Measurements from ENCODE around the gene PTPRT.

PTPRT gene

DNA sequence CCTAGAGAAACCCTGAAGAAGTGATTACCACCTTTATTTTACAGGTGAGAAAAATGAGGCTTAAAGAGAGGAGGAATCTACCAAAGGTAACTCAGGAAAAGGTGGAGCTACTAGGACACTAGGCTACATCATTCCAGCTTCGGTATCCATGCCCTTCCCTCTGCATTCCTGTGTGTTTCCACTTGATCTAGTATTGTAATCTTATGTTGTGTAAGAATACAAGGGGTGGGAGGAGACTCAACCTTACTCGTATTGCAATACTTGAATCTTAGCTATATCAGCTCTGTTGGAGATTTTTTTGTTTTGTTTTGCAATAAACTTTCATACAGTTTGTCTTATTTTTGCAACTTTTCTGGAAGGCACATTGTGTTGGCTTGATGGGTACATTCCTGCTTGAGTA lies 742.4 kb downstream of the PTPRT start:
- H3K9me3 ChIP-seq (ENCODE audit: control insufficient read depth, low read length), result no peaks in the 10 kb centered on the region
- no CpG with 5 or more reads among the region's 2 CpGs for WGBS, 2 experiments (ENCODE audit: insufficient coverage in 2 of 2)
- H3K4me3 ChIP-seq (ENCODE audit: extremely low read depth, insufficient read depth, low read length, poor library complexity, severe bottlenecking), result no peak overlapping the region
- no peaks in the 10 kb centered on the region for H3K36me3 ChIP-seq (ENCODE audit: control insufficient read depth, insufficient read depth, low read length)
- H3K27ac ChIP-seq (ENCODE audit: low read depth, low read length, severe bottlenecking), result no peak overlapping the region
- no peaks in the 10 kb centered on the region for H3K4me1 ChIP-seq (ENCODE audit: control insufficient read depth, insufficient read depth, low read length, poor library complexity, severe bottlenecking)

DNA sequence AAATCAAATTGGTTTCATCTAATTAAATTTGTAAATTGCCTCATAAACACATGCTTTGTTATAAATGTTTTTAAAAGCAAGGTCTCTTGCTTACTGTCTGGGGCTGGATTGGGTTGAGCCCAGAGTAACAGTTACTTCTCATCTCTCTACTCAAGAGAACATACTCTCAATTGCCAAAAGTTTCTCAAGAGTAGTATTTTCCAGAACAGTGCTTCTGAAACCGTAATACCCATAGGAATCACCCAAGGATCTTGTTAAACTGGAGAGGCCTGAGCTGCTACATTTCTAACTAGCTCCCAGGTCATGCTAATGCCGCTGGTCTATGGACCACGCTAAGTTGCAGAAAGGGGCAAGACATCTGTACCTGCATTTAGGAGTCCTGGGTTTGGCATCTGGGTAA lies 744.9 kb downstream of the PTPRT start:
- H3K36me3 ChIP-seq (ENCODE audit: control insufficient read depth, insufficient read depth, low read length), result no peaks in the 10 kb centered on the region
- no peaks in the 10 kb centered on the region for H3K9me3 ChIP-seq (ENCODE audit: control insufficient read depth, low read length)
- 80 to 84% methylated on average over 2 to 3 of the region's 3 CpGs for WGBS, 2 experiments (ENCODE audit: insufficient coverage in 2 of 2)
- no peak overlapping the region for H3K4me3 ChIP-seq (ENCODE audit: extremely low read depth, insufficient read depth, low read length, poor library complexity, severe bottlenecking)
- H3K4me1 ChIP-seq (ENCODE audit: control insufficient read depth, insufficient read depth, low read length, poor library complexity, severe bottlenecking), result no peaks in the 10 kb centered on the region
- no peak overlapping the region for H3K27ac ChIP-seq (ENCODE audit: low read depth, low read length, severe bottlenecking)

DNA sequence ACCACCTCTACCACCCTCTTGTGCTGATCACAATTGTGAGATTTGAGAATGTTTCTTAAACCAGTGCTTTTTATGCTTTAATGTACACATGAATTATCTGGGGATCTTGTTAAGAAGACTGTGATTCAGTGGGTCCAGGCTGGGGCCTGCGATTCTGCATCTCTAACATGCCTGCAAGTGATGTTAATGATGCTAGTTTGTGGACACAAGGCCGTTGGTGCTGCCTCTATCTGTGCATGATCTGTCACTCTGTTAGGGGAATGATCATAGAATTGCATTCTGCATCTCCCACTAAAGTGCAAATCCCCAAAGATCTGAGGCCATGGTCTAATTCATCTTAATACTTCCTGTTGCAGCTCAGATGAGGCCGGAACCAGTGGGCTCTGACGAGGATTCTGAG lies 746.5 kb downstream of the PTPRT start:
- no peaks in the 10 kb centered on the region for H3K36me3 ChIP-seq (ENCODE audit: control insufficient read depth, insufficient read depth, low read length)
- 60 to 96% methylated on average over 1 to 4 of the region's 4 CpGs for WGBS, 2 experiments (ENCODE audit: insufficient coverage in 2 of 2)
- H3K27ac ChIP-seq (ENCODE audit: low read depth, low read length, severe bottlenecking), result no peak overlapping the region
- H3K9me3 ChIP-seq (ENCODE audit: control insufficient read depth, low read length), result no peaks in the 10 kb centered on the region
- H3K4me3 ChIP-seq (ENCODE audit: extremely low read depth, insufficient read depth, low read length, poor library complexity, severe bottlenecking), result no peak overlapping the region
- H3K4me1 ChIP-seq (ENCODE audit: control insufficient read depth, insufficient read depth, low read length, poor library complexity, severe bottlenecking), result no peaks in the 10 kb centered on the region

DNA sequence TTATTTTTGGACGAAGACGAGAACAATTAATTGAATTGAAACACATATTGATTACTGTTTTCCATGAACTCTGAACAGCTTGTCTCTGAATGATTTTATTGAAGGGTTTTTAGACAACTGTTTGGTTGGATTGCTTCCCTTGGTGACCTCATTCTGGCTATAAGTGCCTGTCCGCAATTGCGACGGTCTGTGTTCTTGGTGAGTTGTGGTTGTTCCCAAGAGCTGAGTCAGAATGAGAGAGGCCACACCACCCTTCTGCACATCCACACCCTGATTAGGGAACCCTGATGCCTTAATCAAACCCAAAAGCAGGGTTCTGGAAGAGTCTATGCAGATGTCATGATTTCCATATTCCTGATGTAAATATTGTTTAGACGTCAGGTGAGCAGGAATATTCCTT lies 747.0 kb downstream of the PTPRT start:
- Histone ChIP-seq H3K9me3 (ENCODE audit: control insufficient read depth, low read length) (no peaks in the 10 kb centered on the region), H3K27ac (ENCODE audit: low read depth, low read length, severe bottlenecking) (no peak overlapping the region), H3K36me3 (ENCODE audit: control insufficient read depth, insufficient read depth, low read length) (no peaks in the 10 kb centered on the region), H3K4me1 (ENCODE audit: control insufficient read depth, insufficient read depth, low read length, poor library complexity, severe bottlenecking) (no peaks in the 10 kb centered on the region), H3K4me3 (ENCODE audit: extremely low read depth, insufficient read depth, low read length, poor library complexity, severe bottlenecking) (no peak overlapping the region)
- WGBS, 2 experiments (ENCODE audit: insufficient coverage in 2 of 2), result 100% methylated on average over 1 to 2 of the region's 6 CpGs

DNA sequence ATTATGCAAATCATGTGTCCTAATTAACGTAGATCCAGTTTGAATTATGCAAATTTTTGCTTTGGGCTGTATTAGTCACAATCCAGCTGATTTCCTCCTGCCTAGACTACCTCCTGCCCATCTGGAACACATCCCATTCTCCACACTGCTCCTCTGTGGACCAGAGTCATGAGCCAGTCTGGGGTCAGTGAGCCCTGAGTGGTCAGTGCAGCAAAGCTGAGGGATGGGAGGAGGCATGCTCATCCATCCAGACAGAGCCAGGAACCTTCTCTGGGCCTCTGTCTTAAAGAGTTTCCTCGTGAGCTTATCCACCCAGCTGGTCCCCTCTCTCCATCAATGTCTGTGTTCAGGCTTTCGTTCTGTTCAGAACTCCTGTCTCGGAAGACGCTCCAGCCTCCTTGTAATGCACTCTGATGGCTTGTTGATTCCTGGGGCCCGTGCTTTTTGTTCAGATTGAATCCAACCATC lies 747.8 kb downstream of the PTPRT start:
- Histone ChIP-seq H3K9me3 (ENCODE audit: control insufficient read depth, low read length) (no peaks in the 10 kb centered on the region), H3K27ac (ENCODE audit: low read depth, low read length, severe bottlenecking) (no peak overlapping the region), H3K36me3 (ENCODE audit: control insufficient read depth, insufficient read depth, low read length) (no peaks in the 10 kb centered on the region), H3K4me1 (ENCODE audit: control insufficient read depth, insufficient read depth, low read length, poor library complexity, severe bottlenecking) (no peaks in the 10 kb centered on the region), H3K4me3 (ENCODE audit: extremely low read depth, insufficient read depth, low read length, poor library complexity, severe bottlenecking) (no peak overlapping the region)
- WGBS, 2 experiments (ENCODE audit: insufficient coverage in 2 of 2), result 88 to 93% methylated on average over 5 to 6 of the region's 6 CpGs

DNA sequence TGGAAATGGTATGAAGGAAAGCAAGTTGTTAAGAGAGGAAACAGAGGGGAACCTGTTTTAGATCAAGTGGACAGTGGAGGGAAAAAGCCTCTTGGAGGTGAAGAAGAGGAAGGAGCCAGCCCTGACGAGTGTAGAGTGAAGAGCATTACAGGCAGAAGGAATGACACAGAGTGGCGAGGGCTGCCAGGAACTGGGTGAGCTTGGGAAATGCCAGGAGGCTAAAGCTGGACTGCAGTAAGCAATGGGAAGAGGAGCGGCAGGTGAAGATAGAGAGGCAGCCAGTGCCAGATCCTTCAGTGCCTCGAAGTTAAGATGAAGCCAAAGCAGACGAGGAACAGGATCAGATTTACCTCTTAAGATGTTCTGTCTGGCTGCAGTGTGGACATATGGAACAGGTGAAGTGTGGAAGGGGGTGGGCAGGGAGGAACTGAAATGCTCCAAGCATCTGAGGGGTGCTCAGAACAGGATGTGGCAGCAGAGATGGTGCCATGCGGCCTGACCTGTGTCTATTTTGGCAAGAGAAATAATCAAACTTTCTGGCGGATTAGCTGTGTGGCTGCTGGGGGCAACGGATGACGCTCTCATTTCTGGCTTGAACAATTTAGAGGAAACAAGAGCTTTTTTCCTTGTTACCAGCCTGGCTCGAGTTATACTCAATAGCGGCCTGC lies 748.4 kb downstream of the PTPRT start:
- 86 to 94% methylated on average over 10 to 11 of the region's 11 CpGs for WGBS, 2 experiments (ENCODE audit: insufficient coverage in 2 of 2)
- Histone ChIP-seq H3K9me3 (ENCODE audit: control insufficient read depth, low read length) (no peaks in the 10 kb centered on the region), H3K4me1 (ENCODE audit: control insufficient read depth, insufficient read depth, low read length, poor library complexity, severe bottlenecking) (no peaks in the 10 kb centered on the region), H3K27ac (ENCODE audit: low read depth, low read length, severe bottlenecking) (no peak overlapping the region), H3K36me3 (ENCODE audit: control insufficient read depth, insufficient read depth, low read length) (no peaks in the 10 kb centered on the region), H3K4me3 (ENCODE audit: extremely low read depth, insufficient read depth, low read length, poor library complexity, severe bottlenecking) (no peak overlapping the region)

DNA sequence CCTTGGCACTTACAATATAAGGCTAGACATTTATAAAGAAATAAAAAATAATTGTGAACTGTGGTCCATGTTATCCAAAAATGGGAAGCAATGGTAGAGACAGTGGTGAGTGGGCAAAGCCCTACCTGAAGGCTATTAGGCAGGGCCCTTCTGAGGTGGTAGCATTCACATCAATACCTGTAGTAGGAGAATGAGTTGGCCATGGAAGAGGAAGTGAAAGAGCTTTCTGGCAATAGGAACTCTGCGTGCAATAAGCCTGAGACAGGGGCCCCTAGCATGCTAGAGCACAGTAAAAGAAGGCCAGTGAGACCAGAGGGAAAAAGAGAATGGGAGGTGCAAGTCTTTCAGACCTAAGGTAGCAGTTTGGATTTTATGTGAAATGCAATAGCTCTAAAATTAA lies 754.5 kb downstream of the PTPRT start:
- H3K9me3 ChIP-seq (ENCODE audit: control insufficient read depth, low read length), result no peaks in the 10 kb centered on the region
- WGBS, 2 experiments (ENCODE audit: insufficient coverage in 2 of 2), result 85 to 100% methylated on average over 1 of the region's 1 CpG
- H3K4me1 ChIP-seq (ENCODE audit: control insufficient read depth, insufficient read depth, low read length, poor library complexity, severe bottlenecking), result peaks cover 10% of the 10 kb centered on the region

DNA sequence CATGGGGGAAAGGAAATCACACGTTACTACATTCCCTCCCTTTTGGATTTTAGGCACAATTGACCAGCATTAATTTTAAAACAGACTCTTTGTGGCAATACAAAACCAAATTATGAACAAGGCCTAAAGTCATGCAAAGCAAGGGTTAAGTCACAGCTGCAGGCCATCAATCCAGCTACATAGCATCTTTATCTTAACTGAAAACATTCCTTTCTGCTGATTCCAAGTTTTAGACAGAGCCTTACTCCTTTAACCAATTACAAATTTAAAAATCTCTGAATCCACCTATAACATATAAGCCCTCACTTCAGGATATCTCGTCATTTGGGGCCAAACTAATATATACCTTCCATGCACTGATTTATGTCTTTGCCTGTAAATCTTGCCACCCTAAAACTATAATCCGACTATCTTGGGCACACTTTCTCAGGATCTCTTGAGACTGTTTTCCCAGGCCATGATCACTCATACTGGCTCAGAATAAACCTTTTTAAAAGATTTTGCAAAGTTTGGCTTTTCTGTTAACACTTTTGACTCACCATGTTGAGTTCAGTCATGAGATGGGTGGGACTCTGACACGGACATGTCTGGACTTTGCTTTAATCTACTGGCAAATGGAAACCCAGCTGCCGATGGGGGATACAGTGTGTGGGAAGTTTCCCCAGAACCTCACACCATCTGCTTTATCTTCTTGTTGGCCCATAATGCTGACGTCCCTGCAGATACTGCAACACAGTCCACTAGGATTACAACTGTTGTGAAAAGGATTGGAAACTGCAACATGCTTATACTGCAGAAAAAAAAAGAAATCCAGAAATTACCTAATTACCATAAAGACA lies 757.0 kb downstream of the PTPRT start:
- no peaks in the 10 kb centered on the region for H3K9me3 ChIP-seq (ENCODE audit: control insufficient read depth, low read length)
- 77 to 83% methylated on average over 3 to 4 of the region's 6 CpGs for WGBS, 2 experiments (ENCODE audit: insufficient coverage in 2 of 2)
- H3K4me1 ChIP-seq (ENCODE audit: control insufficient read depth, insufficient read depth, low read length, poor library complexity, severe bottlenecking), result peaks cover 10% of the 10 kb centered on the region
- H3K36me3 ChIP-seq (ENCODE audit: control insufficient read depth, insufficient read depth, low read length), result no peaks in the 10 kb centered on the region
- peak overlapping the region; percentile 74 for H3K27ac ChIP-seq (ENCODE audit: low read depth, low read length, severe bottlenecking)
- no peak overlapping the region for H3K4me3 ChIP-seq (ENCODE audit: extremely low read depth, insufficient read depth, low read length, poor library complexity, severe bottlenecking)

More for the DNA sequence above, 754.5 kb downstream of the PTPRT start:
- Histone ChIP-seq H3K36me3 (ENCODE audit: control insufficient read depth, insufficient read depth, low read length) (no peaks in the 10 kb centered on the region), H3K27ac (ENCODE audit: low read depth, low read length, severe bottlenecking) (no peak overlapping the region), H3K4me3 (ENCODE audit: extremely low read depth, insufficient read depth, low read length, poor library complexity, severe bottlenecking) (no peak overlapping the region)

DNA sequence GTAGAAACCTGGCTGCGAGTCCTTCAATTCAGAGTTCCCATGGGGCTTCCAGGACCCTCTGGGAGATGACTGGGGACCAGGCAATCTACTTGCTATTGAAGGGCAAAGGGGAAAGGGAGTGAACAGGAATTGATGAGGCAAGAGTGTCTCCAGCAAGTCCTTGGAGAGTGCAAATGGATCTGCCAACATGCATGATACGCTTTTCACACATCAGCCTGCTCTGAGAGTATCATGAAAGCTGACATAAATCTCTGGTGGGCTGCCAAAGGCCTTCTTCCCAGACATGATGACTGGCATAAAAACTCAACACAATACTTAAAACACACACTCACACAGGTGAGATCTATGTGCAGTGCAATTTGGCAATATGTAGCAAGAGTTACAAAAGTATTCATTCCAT lies 759.1 kb downstream of the PTPRT start:
- whole genome bisulfite sequencing, 2 experiments (ENCODE audit: insufficient coverage in 2 of 2), result 84 to 94% methylated on average over 2 of the region's 2 CpGs

DNA sequence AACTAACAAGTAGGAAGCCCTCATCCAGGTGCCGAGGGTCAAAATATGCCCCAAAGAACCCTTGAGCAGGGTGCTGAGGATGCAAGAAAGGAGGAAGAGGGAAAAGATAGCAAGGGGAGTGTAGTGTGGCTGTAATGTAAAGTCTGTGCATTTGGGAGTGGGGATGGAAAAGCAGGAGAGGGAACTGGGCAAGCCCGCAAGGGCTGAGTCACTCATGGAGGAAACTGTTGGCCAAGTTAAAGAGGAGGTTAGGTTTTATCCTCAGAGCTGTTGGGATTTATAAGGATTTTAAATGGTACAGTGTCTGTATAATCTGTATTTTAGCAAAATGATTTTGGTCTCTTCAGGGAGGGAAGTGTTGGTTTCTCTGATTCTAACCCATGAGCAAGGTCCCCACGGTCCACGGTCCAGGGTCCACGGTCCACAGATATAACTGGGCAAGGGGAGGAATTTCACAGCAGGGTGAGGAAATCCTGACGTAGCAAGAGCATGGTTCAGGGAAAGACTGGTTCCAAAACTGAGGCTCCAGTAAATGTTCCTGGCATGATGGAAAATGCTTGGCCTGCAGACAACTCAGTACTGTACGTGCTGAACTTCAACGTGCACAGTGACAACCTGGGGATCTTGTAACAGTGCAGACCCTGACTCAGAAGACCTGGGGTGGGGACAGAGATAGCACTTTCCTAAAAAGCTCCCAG lies 759.8 kb downstream of the PTPRT start:
- H3K4me3 ChIP-seq (ENCODE audit: extremely low read depth, insufficient read depth, low read length, poor library complexity, severe bottlenecking), result no peak overlapping the region
- 72 to 81% methylated on average over 7 to 8 of the region's 8 CpGs for WGBS, 2 experiments (ENCODE audit: insufficient coverage in 2 of 2)

More for the DNA sequence above, 759.1 kb downstream of the PTPRT start:
- peaks cover 10% of the 10 kb centered on the region for H3K4me1 ChIP-seq (ENCODE audit: control insufficient read depth, insufficient read depth, low read length, poor library complexity, severe bottlenecking)
- H3K9me3 ChIP-seq (ENCODE audit: control insufficient read depth, low read length), result no peaks in the 10 kb centered on the region
- H3K4me3 ChIP-seq (ENCODE audit: extremely low read depth, insufficient read depth, low read length, poor library complexity, severe bottlenecking), result no peak overlapping the region
- no peaks in the 10 kb centered on the region for H3K36me3 ChIP-seq (ENCODE audit: control insufficient read depth, insufficient read depth, low read length)
- H3K27ac ChIP-seq (ENCODE audit: low read depth, low read length, severe bottlenecking), result no peak overlapping the region

More for the DNA sequence above, 759.8 kb downstream of the PTPRT start:
- H3K9me3 ChIP-seq (ENCODE audit: control insufficient read depth, low read length), result no peaks in the 10 kb centered on the region
- H3K4me1 ChIP-seq (ENCODE audit: control insufficient read depth, insufficient read depth, low read length, poor library complexity, severe bottlenecking), result peaks cover 10% of the 10 kb centered on the region
- no peaks in the 10 kb centered on the region for H3K36me3 ChIP-seq (ENCODE audit: control insufficient read depth, insufficient read depth, low read length)
- no peak overlapping the region for H3K27ac ChIP-seq (ENCODE audit: low read depth, low read length, severe bottlenecking)
